Cerebellar cortex (tissue), 1 donor: ENCODE measurements around the gene CLEC18B.
"Not testable (repeated sequence)": the region's sequence is repeated elsewhere in the genome, so short reads cannot be mapped to it uniquely, and the experiment has no call there.

Experiments used
- DNase-seq: peaks from one replicate; pipeline ENCODE4 v3.0.0-alpha.2; 2015; ENCODE audit warnings: low spot score

Gene CLEC18B

GRCh38 chr16:74406600-74407361 lies 14.5 kb downstream of the CLEC18B start:
- not testable (repeated sequence) for DNase-seq

- DNase-seq, result not testable (repeated sequence)
Measured at GRCh38 chr16:74404148-74404933, 16.9 kb downstream of the CLEC18B start.

GRCh38 chr16:74400238-74400637 lies 21.0 kb downstream of the CLEC18B start:
- DNase-seq, result not testable (repeated sequence)

- not testable (repeated sequence) for DNase-seq
Measured at GRCh38 chr16:74398212-74398895, 22.9 kb downstream of the CLEC18B start.

GRCh38 chr16:74396521-74397017 lies 24.7 kb downstream of the CLEC18B start:
- DNase-seq, result not testable (repeated sequence)

- DNase-seq, result not testable (repeated sequence)
Measured at GRCh38 chr16:74394604-74395003, 26.7 kb downstream of the CLEC18B start.

- not testable (repeated sequence) for DNase-seq
Measured at GRCh38 chr16:74394131-74394530, 27.1 kb downstream of the CLEC18B start.

GRCh38 chr16:74391454-74392050 lies 29.7 kb downstream of the CLEC18B start:
- not testable (repeated sequence) for DNase-seq

GRCh38 chr16:74382339-74383034 lies 38.8 kb downstream of the CLEC18B start:
- DNase-seq, result not testable (repeated sequence)

- not testable (repeated sequence) for DNase-seq
Measured at GRCh38 chr16:74373847-74374184, 47.5 kb downstream of the CLEC18B start.

- DNase-seq, result no peak
Measured at GRCh38 chr16:74372953-74373846, 48.1 kb downstream of the CLEC18B start.

- no peak for DNase-seq
Measured at GRCh38 chr16:74372369-74372768, 48.9 kb downstream of the CLEC18B start.

- DNase-seq, result not testable (repeated sequence)
Measured at GRCh38 chr16:74370338-74371135, 50.7 kb downstream of the CLEC18B start.

- peak; percentile 83 for DNase-seq
Measured at GRCh38 chr16:74368002-74368911, 53.0 kb downstream of the CLEC18B start.

- DNase-seq, result peak; percentile 25
Measured at GRCh38 chr16:74367469-74368001, 53.7 kb downstream of the CLEC18B start.

GRCh38 chr16:74361646-74362610 lies 59.4 kb downstream of the CLEC18B start:
- DNase-seq, result not testable (repeated sequence)
